IPS DF 4.7 (cell line): ENCODE results near the gene NRF1.
"Not testable (repeated sequence)": the region's sequence is repeated elsewhere in the genome, so short reads cannot be mapped to it uniquely, and the experiment has no call there.

Experiments
- DNase-seq: peaks from one replicate; pipeline ENCODE4 v3.0.0-alpha.2; 2013; ENCODE audit warnings: low spot score; ENCODE audit errors: extremely low read depth

The NRF1 gene

DNA sequence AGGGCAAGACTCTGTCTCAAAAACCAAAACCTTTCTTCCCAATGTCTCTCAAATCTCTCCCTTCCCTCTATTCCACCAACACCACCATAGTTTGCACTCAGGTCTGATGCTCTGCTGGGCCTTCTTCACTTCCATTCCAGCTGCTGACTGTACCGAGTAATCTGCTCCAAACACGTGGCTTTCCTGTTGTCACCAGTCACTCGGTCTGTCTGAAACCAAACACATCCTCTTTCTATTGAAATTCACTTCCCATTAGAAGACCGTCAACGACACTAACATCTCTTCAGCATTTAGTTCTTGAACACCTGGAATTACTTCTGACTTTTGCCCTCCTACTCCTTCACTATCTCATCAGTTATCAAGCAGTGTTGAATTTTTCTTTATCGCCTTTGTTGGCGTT lies 4.7 kb upstream of the NRF1 start:
- no peak for DNase-seq

GRCh38 chr7:129607471-129608120 lies 3.9 kb upstream of the NRF1 start:
- DNase-seq = peak; percentile 49

GRCh38 chr7:129609666-129610065 lies 1.9 kb upstream of the NRF1 start:
- no peak for DNase-seq

- no peak for DNase-seq
Observed at GRCh38 chr7:129610709-129611245, 743 bp upstream of the NRF1 start.

- DNase-seq = no peak
Observed at GRCh38 chr7:129612112-129613015, 844 bp downstream of the NRF1 start.

- no peak for DNase-seq
Observed at GRCh38 chr7:129613016-129613337, 1.5 kb downstream of the NRF1 start.

DNA sequence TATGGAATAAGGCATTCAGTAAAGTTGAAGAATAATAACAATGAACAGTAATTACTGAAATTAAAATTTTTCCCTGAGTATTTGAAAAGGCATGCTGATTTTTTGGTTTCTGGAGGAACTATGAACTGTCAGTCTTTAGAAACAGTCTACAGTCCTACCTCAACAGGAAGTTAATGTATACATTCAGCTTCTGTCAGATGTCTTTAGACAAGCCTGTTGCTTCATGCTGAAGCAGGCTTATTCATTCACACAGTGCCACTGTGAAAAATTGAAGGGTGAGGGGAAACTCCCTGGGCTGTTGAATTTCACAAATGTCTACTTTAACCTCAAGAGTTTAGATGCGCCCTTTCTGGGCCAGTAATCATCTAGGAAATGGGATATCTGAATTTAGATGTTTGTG lies 3.5 kb downstream of the NRF1 start:
- no peak for DNase-seq

DNA sequence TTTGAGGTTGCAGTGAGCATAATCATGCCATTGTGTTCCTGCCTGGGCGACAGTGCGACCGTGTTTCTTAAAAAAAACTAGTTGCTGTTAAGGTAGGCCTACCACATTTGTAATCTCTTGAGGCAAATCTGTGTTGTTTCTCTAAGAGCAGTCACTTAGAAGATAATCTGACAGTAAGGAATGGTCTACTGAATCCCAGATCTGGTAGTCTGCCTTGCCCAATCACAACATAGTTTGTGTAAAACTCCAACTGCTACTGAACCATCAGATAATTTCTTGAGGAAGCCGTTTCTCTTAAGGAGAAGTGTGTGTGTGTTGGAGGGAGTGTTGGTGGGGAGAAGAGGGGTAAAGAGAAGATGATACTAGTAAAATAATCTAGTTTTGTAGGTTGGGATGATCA lies 5.0 kb downstream of the NRF1 start:
- DNase-seq = no peak

DNA sequence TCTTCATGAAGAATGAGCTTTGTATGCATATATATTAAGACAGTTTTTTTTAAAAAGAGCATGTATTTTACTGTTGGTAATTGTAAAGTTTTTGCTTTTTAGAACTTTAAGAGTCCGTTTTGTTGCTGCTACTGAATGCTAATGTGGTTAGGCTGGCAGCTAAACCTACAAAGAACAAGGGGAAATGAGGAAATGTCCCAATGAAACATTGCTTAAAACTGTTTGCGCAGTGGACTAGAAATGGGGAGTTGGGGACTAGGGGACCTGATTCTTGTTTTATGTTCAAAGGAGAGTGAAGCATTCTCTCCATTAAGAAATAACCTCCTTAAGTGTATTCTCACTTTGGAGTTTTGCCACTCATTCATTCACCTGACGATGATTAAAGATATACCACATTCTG lies 5.7 kb downstream of the NRF1 start:
- DNase-seq = no peak

GRCh38 chr7:129617652-129618051 lies 6.1 kb downstream of the NRF1 start:
- no peak for DNase-seq

- no peak for DNase-seq
Observed at GRCh38 chr7:129626896-129627295, 15.4 kb downstream of the NRF1 start.

DNA sequence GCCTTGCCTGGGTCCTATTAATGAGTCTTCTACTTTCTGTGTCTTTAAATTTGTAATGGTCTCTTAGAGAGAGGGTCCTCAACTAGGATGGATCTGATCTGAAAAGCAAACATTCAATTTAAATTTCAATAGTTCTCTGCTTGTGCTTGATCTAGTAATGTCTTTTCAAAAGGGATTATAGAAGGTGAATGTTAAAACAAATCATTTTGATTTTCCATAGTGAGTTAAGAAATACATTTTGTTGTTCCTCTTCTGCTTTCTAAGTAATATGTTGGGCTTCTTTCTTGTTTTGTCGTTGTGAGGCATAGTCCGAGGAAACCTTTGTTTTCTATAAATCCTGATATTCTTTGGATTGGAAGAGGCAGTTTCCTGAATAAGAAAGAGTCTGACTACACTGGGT lies 18.8 kb downstream of the NRF1 start:
- no peak for DNase-seq

DNA sequence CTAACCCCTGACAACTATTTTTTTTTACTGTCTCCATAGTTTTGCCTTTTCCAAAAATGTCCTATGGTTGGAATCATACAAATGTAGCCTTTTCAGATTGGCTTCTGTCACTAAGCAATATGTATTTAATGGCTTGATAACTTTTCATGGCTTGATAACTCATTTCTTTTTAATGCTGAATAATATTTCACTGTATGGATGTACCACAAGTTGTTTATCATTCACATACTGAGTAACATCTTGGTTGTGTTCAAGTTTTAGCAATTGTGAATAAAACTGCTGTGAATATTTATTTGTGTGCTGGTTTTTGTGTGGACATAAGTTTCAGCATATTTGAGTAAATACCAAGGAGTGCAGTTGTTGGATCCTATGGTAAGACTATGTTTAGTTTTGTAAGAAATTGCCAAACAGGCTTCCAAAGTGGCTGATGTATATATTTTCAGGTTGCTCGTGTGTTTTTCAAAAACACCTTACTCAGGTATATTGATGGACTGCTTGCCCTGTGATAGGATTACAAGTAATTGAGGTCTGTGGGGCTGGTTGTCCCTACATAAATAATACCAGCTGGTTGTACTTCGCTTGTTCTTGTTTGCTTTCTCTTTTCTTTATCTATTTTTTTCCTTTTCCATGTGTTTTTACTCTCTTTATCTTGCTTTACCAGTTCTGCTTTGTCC lies 23.0 kb downstream of the NRF1 start:
- DNase-seq = no peak

DNA sequence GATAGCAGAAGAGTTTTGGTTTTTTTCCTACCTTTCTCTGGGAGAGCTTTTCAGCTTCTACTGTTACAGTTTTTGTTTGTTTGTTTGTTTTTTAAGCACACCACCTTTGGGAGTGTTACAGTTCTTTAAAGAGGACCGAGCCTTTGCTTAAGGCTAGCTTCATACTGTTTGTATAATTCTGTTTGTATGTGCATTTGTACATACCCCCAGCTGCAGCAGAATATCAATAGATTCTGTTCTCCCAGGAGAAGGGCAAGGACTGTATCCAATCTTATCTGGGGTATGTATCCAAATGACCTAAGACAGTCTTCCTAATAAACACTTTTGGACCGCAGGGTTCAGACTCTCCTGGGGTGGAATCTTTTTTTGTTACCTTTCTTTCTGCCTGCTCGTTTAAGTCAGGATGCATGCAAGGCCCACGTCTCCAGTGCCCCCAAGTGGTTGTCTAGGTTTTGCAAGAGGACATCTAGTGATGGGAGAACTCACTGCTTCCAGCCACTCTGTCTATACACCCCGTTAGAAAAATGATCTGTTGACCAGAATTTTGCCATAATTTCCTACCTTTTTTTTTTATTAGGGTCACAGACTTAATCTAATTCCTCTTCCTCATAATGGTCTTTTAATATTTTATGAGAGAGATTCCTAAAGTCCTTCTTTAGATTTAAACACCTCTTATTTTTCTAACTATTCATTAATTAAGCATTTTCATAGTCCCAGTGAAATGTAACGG lies 23.9 kb downstream of the NRF1 start:
- no peak for DNase-seq

DNA sequence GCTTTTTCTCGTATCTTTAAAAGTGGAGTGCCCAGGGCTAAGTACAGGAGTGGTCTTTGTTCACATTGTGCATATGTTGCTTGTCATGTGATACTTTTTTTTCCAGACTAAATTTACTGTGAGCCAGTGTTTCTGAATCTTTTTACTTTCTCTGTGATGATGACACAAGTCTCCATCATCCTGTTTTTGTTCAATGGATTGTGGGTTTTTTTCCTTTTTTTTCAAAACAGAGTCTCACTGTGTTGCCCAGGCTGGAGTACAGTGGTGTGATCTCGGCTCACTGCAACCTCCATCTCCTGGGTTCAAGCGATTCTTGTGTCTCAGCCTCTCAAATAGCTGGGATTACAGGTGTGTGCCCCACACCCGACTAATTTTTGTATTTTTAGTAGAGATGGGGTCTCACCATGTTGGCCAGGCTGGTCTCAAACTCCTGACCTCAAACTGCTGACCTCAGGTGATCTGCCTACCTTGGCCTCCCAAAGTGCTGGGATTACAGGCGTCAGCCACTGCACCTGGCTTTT lies 24.6 kb downstream of the NRF1 start:
- DNase-seq = not testable (repeated sequence)

DNA sequence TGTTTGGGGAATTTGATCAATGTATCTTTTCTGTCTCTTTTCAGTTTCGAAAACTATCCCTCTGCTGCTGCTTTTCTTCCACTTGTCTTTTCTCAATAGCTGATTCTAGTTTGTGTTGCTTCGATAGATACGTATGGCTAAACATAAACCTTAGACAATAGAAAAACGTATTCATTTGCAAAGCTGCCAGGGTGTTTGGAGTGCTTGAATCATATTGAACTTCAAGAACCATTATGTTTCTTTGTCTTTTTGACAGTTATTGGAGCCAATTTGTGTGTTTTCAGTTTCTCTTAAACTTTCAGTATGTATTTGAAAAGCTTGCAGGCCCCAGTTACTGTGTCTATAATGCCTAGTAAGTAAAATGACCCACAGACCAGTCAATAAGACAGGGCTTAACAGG lies 25.1 kb downstream of the NRF1 start:
- DNase-seq = no peak

DNA sequence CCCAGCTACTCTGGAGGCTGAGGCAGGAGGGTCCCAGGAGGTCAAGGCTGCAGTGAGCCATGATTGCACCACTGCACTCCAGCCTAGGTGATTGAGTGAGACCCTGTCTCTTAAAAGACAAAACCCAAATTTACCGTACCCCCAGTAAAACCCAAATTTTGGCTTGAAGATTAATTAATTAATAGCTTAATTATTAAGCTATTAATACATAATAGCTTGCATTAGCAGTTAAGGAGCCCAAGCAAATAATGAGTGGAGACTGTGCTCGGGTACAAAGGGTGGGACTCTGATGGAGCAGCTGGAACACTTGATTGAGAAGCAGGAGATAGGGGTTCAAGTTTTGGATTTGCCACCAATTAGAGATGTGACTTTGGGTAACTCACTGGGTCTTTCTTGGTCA lies 28.9 kb downstream of the NRF1 start:
- DNase-seq = no peak

DNA sequence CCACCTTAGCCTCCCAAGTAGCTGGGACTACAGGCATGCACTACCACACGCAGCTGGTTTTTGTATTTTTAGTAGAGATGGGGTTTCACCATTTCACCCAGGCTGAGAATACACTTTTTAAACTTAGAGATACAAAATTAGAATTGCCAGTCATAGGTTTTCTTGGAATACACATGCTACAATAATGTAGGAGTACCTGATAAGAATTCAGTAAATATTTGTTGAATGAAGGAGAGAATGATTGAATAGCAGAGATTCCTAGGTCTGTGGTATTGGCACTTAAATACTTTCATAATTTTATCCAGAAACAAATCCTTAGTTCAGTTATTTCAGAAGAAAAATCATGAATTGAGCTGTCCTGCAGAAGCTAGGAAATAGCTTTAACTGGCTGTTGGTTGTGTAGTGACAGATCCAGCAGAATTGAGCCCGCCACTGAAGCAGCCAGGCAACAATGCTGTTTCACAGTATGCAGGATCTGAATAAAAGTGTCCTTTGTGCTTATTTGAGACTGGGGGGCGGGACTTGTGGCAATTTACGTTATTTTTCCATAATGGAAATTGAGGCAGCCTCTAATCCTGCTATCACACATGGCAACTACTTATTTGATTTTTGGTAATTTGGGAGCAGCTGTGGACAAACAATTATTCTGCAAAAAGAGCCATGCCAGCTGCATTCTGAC lies 31.5 kb downstream of the NRF1 start:
- DNase-seq = no peak

DNA sequence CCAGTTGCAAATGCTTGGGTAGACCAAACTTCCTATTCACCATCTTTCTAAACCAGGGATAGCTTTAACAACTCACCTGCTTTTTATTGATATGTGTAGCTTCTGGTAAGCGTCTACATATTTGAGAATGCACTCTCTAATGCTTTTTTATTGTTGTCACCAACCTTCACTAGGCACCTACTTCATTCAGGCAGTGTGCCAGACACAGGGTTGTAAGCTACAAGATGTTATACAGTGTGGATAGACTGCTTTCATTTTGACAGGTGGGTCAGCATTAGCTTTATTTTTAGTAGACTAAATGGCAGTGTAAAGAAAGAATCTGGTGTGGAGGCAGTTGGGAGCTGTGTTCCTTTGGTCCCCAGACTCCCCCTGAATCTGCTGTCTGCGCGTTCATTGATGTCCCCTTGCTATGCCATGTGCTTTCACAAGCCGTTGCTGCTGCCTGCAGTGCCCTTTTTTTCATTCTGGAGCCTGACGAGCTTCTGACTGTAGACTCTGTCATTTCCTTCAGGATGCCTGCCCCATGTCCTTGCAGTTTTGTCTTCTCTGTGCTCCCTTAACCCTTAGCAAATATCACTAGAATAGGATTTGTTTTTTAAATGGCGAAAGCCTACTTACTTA lies 32.1 kb downstream of the NRF1 start:
- no peak for DNase-seq

DNA sequence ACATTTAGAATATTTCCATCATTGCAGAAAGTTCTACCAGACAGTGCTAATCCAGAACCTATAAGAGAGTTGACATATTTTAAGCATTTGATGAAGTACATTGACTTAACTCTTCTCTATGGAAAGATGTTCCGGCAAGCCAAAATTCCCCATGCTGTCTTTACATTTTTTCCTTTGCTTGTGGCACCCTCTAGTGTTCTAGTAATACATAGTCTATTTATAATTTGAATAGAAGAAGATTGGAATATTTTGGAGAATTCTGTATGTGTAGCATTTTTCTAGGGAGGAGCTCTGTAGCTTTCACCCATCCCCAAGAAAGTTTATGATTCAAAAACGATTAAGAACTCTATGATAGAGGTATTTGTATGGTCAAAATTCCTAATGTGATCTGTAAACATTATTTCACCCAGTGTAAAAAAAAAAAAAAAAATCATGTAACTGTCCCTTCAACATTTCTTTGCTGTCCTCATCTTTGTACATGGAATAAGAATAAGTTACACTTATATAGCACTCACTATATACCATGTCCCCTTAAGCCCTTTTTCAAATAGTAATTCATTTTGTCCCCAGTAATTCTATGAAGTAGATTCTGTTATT lies 33.2 kb downstream of the NRF1 start:
- DNase-seq = no peak
